Fibroblast of skin of left quadriceps (primary cell): ENCODE data around the gene TNRC6A.

ENCODE experiments used
- DNase-seq, 2 experiments: peaks; one replicate each; pipeline ENCODE4 v3.0.0-alpha.2; 2013; ENCODE audit warnings: low read depth in 2 of 2

TNRC6A gene

DNA sequence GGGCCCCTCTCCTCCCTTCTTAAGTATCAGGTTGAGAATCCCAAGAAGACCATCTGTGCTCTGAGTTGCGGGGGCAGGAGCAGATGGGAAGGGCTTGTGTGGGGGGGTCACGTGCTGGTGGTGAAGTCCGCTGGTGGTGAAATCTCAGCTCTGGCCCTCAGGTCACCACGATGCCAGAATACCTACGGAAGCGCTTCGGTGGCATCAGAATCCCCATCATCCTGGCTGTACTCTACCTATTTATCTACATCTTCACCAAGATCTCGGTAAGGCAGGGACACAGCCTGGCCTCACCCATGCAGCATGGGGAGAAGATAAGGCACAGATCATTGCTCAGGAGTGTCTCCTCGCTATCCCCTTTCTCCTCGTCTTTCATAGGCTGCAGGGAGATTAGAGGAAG, 146.0 kb downstream of the TNRC6A start:
- no peak for DNase-seq
